RWPE1 (cell line): ENCODE data around the gene PKMYT1.
"Not testable (repeated sequence)": the region's sequence is repeated elsewhere in the genome, so short reads cannot be mapped to it uniquely, and the experiment has no call there.

Experiments
- CTCF ChIA-PET: fragments of 350-600 bp; sonication (Branson Sonifier 250); formaldehyde crosslinking; extraction: SDS; loops from one replicate; lab custom pipeline; 2021; lab: Yijun Ruan, JAX
- POLR2A ChIA-PET: fragments of 400-600 bp; formaldehyde crosslinking; extraction: SDS; loops from one replicate; lab custom pipeline; 2020; ENCODE audit warnings: antibody characterized with exemption; ENCODE audit not compliant: low non-redundant PET; lab: Yijun Ruan, JAX
- DNase-seq: peaks from one replicate; pipeline ENCODE4 v3.0.0; 2012; ENCODE audit warnings: low spot score
- H3K27ac ChIP-seq: fragments of 450-650 bp; 2 replicates; pipeline ENCODE4 v1.5.1; 2017
- TF ChIP-seq, protein P1 (sequence below): fragments of 450-650 bp; conservative IDR thresholded peaks from 2 replicates; pipeline ENCODE4 v1.5.1; 2017; ENCODE audit warnings: low read depth, mild to moderate bottlenecking

PKMYT1 gene

GRCh38 chr16:2933136-2933535 is 47.1 kb downstream of the PKMYT1 start:
- ChIA-PET POLR2A (no interaction called here), CTCF (no interaction called here)
- H3K27ac ChIP-seq: no peak overlapping the region; the same call in 1 of the 2 replicates
- TF ChIP-seq, protein P1, sequence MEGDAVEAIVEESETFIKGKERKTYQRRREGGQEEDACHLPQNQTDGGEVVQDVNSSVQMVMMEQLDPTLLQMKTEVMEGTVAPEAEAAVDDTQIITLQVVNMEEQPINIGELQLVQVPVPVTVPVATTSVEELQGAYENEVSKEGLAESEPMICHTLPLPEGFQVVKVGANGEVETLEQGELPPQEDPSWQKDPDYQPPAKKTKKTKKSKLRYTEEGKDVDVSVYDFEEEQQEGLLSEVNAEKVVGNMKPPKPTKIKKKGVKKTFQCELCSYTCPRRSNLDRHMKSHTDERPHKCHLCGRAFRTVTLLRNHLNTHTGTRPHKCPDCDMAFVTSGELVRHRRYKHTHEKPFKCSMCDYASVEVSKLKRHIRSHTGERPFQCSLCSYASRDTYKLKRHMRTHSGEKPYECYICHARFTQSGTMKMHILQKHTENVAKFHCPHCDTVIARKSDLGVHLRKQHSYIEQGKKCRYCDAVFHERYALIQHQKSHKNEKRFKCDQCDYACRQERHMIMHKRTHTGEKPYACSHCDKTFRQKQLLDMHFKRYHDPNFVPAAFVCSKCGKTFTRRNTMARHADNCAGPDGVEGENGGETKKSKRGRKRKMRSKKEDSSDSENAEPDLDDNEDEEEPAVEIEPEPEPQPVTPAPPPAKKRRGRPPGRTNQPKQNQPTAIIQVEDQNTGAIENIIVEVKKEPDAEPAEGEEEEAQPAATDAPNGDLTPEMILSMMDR: no peak
- no peak for DNase-seq

- ChIA-PET CTCF (interaction anchor here (0.6 kb wide), 1 partner anchor 119 kb away, joined by 3 read pairs; no protein-coding TSS in a partner anchor), POLR2A (interaction anchor here (0.5 kb wide), 1 partner anchor 205 kb away, joined by 4 read pairs; no protein-coding TSS in a partner anchor)
- H3K27ac ChIP-seq, DNase-seq: not testable (repeated sequence)
These were observed 48.9 kb downstream of the PKMYT1 start for GRCh38 chr16:2931231-2931914.

DNA sequence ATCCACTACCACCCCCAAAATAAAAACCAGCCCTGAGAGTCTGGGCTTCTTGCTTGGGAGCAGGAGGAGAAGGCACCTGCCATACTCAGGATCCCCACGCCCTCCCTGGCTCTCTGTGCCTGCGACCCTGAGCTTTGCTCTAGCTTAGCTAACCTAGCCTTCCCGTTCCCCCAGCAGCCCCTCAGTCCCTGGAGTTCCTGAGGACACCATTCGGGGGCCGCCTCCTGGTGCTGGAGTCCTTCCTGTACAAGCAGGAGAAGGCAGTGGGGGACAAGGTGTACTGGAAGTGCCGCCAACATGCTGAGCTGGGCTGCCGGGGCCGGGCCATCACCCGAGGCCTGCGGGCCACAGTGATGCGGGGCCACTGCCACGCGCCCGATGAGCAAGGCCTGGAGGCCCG is 50.0 kb downstream of the PKMYT1 start:
- H3K27ac ChIP-seq: no peak overlapping the region
- CTCF ChIA-PET: no interaction called here
- POLR2A ChIA-PET: no interaction called here

DNA sequence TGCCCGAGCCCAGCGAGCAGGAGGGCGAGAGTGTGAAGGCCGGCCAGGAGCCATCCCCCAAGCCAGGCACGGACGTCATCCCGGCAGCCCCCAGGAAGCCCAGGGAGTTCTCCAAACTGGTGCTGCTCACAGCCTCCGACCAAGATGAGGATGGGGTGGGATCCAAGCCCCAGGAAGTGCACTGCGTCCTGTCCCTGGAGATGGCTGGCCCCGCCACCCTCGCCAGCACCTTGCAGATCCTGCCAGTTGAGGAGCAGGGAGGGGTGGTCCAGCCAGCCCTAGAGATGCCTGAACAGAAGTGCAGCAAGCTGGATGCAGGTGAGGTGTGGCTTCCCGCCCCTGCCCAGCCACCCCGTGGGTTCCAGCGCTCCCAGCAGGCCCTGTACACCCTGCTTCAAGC is 50.6 kb downstream of the PKMYT1 start:
- CTCF ChIA-PET: no interaction called here

More for the DNA sequence above, 50.0 kb downstream of the PKMYT1 start:
- TF ChIP-seq, protein P1: no peak
- DNase-seq: no peak

DNA sequence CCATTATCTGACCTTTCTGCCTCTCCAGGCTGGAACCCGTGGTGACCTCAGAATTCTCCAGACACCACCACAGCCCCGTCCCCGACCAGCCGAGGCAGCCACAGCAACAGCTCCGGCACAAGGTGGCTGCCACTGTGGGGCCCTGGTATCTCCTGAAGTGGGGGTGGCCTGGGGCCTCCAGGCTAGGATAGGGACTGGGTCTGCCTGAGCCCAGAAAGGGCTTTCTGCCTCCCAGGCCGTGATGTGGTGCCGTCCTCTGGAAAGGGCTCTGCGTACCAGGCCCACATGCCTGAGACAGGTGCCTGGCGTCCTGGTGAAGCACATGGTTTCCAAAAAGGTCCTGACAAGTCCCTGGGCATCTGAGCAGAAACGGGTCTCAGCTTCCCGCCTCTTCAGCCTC is 51.5 kb downstream of the PKMYT1 start:
- no peak for DNase-seq
- TF ChIP-seq, protein P1: no peak
- H3K27ac ChIP-seq: no peak overlapping the region; the same call in 1 of the 2 replicates
- ChIA-PET CTCF (no interaction called here), POLR2A (no interaction called here)

More for the DNA sequence above, 50.6 kb downstream of the PKMYT1 start:
- POLR2A ChIA-PET: no interaction called here
- no peak for DNase-seq
- no peak overlapping the region for H3K27ac ChIP-seq
- TF ChIP-seq, protein P1: no peak

- H3K27ac ChIP-seq, DNase-seq, POLR2A ChIA-PET: not testable (repeated sequence)
- CTCF ChIA-PET: interaction anchor here (1.8 kb wide), 1 partner anchor 23 kb away, joined by 11 read pairs; no protein-coding TSS in a partner anchor
These were observed 52.1 kb downstream of the PKMYT1 start for GRCh38 chr16:2928151-2928550.

DNA sequence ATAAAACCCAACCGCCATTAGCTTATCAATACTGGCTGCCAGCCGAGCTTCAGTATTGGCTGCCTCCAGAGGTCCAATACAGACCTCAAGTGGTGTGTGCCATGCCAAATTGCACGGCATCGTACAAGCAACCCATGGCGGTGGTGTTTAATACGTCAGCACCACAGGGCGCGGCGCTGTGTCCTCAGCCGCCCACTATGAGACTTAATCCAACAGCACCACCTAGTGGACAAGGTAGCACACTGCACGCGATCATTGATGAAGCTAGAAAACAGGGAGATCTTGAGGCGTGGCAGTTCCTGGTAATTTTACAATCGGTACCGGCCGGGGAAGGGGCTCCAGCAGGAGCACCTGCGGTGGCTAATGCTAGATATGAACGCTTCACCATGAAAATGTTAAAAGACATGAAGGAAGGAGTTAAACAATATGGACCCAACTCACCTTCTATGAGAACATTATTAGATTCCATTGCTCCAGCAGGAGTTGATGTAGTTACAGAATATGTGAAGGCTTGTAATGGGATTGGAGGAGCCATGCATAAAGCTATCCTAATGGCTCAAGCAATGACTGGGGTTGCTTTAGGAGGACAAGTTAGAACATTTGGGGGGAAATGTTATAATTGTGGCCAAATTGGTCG is 53.1 kb downstream of the PKMYT1 start:
- DNase-seq: peak; percentile 69
- CTCF ChIA-PET: interaction anchor here (0.5 to 1.8 kb wide), 21 partner anchors 9 to 182 kb away, joined by 3 to 13 read pairs (median 3); partner anchors contain the start of genes FLYWCH1 and FLYWCH2
- H3K27ac ChIP-seq: no peak overlapping the region
- POLR2A ChIA-PET: no interaction called here
- TF ChIP-seq, protein P1: peak; percentile 95
